HG02981 (cell line): ENCODE results near the gene EFHC1.
"Not testable (repeated sequence)": the region's sequence is repeated elsewhere in the genome, so short reads cannot be mapped to it uniquely, and the experiment has no call there.

Source experiments
- ATAC-seq: cut with Tn5 transposase; IDR thresholded peaks from one replicate; pipeline ENCODE4 v1.9.1; 2021; ENCODE audit warnings: mild to moderate bottlenecking, moderate library complexity; ENCODE audit not compliant: unreplicated experiment

EFHC1 gene

GRCh38 chr6:52399511-52400312 lies 20.4 kb upstream of the EFHC1 start:
- ATAC-seq, result no peak

GRCh38 chr6:52400313-52401041 lies 19.7 kb upstream of the EFHC1 start:
- no peak for ATAC-seq

- no peak for ATAC-seq
Measured at GRCh38 chr6:52403086-52403485, 17.1 kb upstream of the EFHC1 start.

- no peak for ATAC-seq
Measured at GRCh38 chr6:52403627-52404026, 16.5 kb upstream of the EFHC1 start.

- ATAC-seq, result no peak
Measured at GRCh38 chr6:52405243-52405642, 14.9 kb upstream of the EFHC1 start.

GRCh38 chr6:52407467-52407866 lies 12.7 kb upstream of the EFHC1 start:
- peak; percentile 79 for ATAC-seq

- no peak for ATAC-seq
Measured at GRCh38 chr6:52409499-52409898, 10.6 kb upstream of the EFHC1 start.

- ATAC-seq, result no peak
Measured at GRCh38 chr6:52410979-52411378, 9.2 kb upstream of the EFHC1 start.

- no peak for ATAC-seq
Measured at GRCh38 chr6:52411911-52412310, 8.2 kb upstream of the EFHC1 start.

GRCh38 chr6:52415333-52415732 lies 4.8 kb upstream of the EFHC1 start:
- no peak for ATAC-seq

GRCh38 chr6:52415917-52416628 lies 4.1 kb upstream of the EFHC1 start:
- ATAC-seq, result no peak

GRCh38 chr6:52416629-52417151 lies 3.5 kb upstream of the EFHC1 start:
- no peak for ATAC-seq

GRCh38 chr6:52417675-52418111 lies 2.4 kb upstream of the EFHC1 start:
- no peak for ATAC-seq

GRCh38 chr6:52418606-52419005 lies 1.5 kb upstream of the EFHC1 start:
- no peak for ATAC-seq

- no peak for ATAC-seq
Measured at GRCh38 chr6:52420668-52421358, 671 bp downstream of the EFHC1 start.

GRCh38 chr6:52422156-52422555 lies 2.0 kb downstream of the EFHC1 start:
- ATAC-seq, result no peak

- no peak for ATAC-seq
Measured at GRCh38 chr6:52423448-52423847, 3.3 kb downstream of the EFHC1 start.

GRCh38 chr6:52423971-52424381 lies 3.8 kb downstream of the EFHC1 start:
- no peak for ATAC-seq

- ATAC-seq, result no peak
Measured at GRCh38 chr6:52424513-52424912, 4.4 kb downstream of the EFHC1 start.

- peak; percentile 75 for ATAC-seq
Measured at GRCh38 chr6:52426667-52427066, 6.5 kb downstream of the EFHC1 start.

- not testable (repeated sequence) for ATAC-seq
Measured at GRCh38 chr6:52433294-52433693, 13.2 kb downstream of the EFHC1 start.
